Stimulated activated CD8-positive, alpha-beta memory T cell treated with anti-CD3 and anti-CD28 coated beads, Interleukin-12 subunit alpha, Interleukin-12 subunit beta, amount 100 ng/mL, for 1 hour (primary cell): ENCODE results near the gene NAV2.

Experiments
- DNase-seq: peaks from one replicate; pipeline ENCODE4 v3.0.0-alpha.2; 2020; ENCODE audit warnings: low read depth

Gene NAV2

DNA sequence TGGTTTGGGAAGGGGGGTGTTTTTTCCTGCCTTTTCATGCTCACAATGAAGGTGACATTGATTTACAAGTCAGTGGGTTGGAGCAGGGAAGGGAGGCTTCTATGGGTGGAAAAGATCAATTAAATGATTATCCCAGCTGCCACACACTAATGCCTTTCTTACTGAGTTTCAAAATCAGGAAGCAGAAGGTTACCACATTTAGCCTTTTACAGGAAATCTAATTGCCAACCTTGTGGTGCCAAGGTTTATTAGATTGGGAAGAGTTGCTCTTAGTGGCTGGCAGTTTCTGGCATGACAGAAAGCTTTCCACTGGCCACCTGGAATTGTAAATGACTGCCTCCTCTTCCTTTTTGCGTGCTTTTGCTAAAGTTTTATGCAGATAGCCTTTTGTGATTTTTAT, 98.7 kb downstream of the NAV2 start:
- DNase-seq, result no peak

DNA sequence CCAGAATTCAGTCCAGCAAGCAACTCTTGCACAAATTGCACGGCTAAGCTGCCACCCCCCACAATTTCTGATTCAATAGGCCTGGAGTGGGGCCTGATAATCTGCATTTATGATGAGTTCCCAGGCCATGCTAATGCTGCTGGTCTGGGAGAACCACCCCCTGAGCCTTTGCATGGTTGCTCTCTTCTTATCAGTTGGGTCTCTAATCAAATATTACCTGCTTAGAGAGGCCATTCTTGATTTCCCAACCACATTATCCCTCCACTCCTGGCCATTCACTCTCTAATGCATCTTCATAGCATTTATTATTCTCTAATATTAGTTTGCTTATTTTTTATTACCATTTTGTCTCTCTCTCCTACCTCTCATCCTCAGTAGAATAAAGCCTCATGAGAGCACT, 99.5 kb downstream of the NAV2 start:
- DNase-seq, result no peak

DNA sequence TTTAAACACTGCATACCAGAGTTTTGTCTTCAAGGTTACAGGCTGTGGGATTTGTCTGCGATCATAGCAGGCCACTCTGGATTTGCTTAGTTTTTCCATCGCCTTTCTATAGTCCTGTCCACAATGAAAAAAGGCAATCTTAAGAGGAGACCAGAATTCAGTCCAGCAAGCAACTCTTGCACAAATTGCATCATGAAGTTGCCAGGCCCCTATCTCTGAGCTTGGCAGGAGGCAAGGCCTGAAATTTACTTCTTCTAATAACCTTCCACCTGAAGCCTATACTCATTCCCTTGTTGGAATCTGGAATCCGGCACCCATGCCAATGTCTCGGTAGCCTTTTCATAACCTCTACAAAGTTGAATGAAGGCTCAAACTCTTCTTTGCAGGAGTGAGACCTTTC, 100.1 kb downstream of the NAV2 start:
- no peak for DNase-seq

DNA sequence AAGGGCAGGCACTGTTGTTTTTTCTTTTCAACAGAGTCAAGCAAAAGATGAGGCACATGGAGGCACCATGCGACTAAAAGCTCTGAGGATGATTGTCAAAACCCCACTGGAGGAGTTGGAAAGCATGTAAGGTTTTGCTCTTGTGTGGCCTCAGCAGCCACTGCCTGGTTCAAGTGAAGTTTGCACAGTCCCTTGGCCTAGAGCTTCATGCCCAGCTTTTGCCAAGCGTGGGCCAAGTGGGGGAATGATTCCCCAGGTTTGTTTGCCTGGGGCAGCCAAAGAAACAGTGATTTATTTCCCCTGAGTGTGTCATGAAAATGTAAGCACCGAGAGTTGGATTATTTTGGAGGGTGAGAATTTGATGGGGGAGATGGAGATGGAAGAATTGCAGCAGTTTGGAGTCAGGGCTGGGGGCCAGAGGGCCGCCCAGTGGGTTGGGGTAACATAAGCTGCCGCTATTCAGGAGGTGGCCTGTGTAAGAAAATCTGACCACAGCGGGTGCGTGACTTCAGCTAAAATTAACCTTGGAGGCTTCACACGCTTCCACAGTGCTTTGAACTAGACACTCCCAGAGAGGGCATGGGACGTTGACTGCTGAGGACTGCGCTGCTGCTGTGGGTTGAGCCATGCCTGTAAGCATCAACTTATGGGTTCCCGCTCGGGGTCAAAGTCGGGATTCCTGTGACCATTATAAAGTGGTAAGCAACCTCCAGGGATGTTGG, 100.7 kb downstream of the NAV2 start:
- DNase-seq, result no peak

DNA sequence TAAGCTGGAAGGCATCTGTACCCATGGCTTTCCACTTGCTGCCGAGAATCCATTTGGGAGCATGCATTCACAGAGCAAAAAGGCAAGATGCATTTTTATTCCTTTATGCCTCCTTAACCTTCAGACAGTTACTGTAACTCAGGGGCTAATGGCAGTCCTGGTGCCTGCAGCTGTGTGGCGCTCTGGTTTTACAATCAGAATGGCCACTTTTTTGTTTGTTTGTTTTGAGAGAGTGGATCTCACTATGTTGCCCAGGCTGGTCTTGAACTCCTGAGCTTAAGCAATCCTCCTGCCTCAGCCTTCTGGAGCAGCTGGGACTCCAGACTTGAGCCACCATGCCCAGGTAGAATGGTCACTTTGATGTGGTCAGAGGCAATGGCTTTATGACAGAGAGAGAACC, 101.8 kb downstream of the NAV2 start:
- no peak for DNase-seq

DNA sequence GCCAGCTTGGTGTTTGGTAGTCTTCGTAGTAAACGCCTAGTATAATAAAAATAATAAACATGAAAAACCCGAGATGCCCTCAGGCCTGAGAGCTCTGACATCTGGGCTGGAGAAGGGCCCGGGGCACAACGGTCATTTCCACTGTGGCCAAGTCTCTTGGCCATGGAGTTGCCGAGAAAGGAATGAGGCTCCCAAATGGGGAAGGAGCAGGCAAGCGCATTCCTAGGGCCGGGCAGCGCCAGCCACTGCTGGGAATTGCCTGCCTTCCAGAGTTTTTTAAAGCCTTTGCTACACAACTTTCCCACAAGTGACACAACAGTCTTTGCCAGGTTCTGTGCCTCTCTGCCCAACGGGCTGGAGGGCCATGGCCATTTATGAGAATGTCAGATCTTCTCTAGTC, 103.4 kb downstream of the NAV2 start:
- no peak for DNase-seq

DNA sequence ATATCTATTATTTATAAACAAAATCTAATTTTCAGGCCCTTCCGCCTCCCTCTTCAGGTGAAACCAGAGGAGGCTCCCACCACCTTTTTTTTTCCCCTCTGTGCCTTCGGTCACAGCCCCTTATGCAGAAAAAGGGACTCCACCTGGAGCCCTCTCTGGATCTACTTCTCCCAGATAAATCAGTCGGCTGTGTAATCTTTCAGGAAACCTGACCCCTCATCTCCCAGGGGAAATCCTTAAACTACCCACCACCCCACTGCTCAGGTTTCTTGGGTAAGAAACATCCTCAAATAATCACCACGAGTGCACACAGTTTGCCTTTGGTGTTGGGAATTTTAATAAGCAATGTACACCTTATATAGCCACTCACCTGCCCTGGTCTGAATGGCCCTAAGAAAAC, 104.2 kb downstream of the NAV2 start:
- DNase-seq, result no peak

DNA sequence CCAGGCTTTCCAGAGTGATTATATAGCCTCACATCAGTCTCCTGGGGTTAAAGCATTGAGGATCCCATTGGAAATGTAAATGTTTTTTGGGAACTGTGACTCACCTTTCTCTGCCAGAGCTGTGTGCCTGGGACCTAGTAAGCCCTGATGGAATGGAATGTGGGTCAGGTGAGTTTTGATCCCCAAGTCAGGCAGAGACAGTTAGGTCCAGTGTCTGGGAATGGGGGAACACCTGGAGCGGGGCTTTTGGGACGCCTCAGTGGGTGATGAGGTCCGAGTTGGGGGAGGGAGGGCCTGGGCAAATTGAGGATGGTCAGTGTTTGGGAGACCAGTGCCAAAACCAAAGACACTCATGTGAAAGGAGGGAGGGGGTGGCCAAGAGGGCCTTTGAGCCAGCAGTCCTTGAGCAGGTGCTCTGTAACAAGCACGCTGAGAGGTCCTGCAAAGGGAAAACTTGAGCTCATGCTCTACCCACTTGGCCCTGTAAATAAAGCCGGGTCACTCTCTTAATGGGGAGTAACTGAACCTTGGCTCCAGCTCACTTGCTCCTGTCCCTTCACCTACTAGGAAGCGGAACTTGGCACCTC, 104.7 kb downstream of the NAV2 start:
- no peak for DNase-seq

DNA sequence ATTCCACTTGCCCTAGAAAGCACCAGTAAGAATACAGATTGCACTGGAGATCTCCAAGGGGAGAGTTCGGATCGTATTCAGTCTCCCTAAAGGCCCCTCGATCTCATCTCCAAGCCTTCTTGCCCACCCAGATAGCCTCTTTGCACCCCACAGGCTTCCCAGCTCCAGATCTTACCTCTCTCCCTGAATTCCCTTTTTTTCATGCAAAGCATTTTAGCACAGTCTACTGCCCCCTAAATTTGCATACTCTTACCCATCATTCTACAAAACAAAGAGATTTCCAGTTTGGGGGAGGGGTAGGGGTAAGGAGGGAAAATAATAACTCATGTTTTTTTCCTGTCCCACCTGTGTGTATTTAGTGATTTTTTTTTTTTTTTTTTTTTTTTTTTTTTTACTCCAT, 105.2 kb downstream of the NAV2 start:
- DNase-seq, result no peak

DNA sequence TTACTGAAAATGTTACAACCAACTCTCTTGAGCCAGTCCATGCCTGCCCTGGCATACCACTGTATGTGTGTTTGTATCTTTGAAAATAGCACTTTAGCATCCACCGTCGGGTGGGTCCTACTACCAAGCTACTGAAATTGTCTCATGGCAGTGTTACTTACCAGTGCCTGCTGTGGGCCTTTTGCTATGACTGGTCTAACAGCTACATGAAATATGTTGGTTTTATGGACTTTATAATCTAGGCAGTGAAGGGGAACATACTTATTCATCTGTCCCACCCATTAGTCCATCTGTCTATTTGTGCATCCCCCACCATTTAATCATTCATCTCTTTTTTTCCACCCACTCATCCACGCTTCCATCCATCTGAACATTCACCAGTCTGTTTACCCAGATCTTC, 106.0 kb downstream of the NAV2 start:
- DNase-seq, result no peak

DNA sequence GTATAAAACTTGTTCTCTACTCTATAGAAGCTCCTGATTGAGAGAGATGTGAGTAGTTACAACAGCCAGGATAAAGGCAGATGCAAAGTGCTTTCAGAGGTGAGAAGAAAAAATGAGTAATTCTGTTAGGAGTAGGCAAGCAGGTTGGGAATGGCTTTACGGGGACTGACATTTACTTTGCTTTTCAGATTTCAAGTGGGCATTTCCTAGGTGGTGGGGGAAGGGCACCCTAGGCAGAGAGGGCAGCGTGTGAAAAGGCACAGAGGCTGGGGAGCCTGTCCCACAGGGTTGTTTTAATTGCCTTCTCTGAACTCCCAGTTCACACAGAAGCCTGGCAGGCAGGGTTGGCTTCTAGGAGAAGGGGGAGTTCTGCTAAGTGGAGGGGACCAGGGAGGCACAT, 106.5 kb downstream of the NAV2 start:
- DNase-seq, result no peak

DNA sequence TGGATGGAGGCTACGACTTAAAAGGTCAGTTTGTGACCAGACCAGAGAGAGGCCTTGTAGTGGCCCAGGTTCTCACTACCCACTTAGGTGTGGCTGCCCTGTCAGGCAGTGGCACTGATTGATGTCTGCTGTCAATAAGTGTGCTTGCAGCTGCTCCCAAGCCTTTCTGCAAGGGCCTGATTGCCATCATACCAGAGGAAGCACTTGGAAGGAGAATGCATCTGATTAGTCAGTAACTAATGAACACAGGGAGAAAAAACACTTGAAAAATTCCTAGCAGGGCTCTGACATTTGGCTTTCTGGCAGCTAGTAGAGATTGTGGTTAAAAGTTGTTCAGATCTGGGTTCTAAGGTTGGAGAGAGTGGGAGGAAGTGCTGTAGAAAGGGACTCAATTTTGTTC, 107.5 kb downstream of the NAV2 start:
- DNase-seq, result no peak

DNA sequence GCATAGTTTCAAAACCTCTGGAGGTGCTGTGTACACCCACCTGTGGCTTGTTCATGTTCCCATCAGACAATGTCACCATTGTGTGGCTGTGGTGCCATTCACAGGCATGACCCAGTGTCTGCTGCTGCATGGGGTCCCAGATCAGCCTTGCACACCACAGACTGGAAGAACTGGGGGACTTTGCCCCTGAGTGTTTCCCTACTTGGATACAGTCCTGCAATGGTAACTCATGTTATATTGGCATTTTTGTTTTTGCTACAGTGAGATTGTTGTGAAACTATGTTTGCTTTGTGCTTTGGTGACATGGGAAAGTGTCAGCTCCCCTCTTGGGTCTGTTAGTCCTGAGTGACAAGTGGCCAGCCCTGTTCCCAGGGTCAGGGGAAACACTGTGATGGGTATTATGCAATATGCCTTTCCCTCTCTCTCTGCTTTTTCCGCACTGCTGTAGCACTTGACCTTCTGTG, 108.8 kb downstream of the NAV2 start:
- no peak for DNase-seq

DNA sequence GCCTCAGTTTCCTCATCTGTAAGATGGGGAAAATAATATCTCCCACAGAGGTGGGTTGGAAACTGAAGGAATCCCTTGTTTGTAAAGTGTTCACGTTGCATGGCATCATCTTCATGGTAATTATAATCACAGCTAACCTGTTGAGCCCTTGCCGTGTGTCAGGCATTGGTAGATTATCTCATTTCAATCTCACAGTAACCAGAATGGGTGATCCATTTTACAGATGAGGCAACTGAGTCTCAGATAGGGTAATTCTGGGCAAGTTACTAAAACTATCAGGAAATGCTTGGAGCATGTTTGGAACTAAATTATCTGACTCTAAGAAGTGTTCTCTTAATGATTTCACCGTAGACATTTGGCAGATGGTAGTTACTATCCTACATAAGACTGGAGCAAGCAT, 109.4 kb downstream of the NAV2 start:
- no peak for DNase-seq

DNA sequence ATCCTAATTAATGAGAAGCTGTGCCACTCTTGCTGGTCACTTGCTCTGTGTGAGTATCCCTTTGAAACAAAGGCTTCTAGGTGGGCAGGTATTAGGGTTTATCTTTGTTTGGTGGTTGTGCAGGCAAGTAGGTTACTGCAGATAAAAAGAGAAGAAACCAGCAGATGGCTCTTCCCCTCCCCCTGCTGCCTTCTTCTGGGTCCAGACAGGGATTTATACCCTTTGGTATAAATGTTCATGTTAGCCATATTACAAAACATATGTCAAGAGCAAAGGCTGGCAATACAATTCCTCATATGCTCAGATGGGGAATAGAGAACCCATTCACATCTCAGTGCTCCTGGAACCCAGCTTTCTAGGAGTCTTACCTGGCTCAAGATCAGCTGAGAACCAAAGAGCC, 109.9 kb downstream of the NAV2 start:
- no peak for DNase-seq

DNA sequence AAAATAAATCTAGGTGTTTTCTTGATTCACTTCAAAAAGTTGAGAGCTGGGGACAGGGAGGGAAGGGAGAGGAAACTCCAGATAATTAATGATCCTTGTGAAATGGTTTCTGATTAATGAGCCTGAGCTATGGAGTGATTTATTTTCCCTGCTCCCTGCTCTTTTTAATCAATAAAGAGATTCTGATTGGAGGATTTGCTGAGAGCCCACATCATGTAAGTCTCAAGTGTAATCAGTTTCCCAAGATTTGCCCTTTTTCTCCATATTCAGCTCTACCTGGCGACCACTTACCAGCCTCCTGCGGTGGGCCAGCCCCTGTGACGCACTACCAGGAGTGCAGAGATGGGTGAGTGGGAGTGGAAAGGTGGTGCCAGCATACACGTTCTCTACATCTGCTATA, 114.0 kb downstream of the NAV2 start:
- DNase-seq, result no peak

DNA sequence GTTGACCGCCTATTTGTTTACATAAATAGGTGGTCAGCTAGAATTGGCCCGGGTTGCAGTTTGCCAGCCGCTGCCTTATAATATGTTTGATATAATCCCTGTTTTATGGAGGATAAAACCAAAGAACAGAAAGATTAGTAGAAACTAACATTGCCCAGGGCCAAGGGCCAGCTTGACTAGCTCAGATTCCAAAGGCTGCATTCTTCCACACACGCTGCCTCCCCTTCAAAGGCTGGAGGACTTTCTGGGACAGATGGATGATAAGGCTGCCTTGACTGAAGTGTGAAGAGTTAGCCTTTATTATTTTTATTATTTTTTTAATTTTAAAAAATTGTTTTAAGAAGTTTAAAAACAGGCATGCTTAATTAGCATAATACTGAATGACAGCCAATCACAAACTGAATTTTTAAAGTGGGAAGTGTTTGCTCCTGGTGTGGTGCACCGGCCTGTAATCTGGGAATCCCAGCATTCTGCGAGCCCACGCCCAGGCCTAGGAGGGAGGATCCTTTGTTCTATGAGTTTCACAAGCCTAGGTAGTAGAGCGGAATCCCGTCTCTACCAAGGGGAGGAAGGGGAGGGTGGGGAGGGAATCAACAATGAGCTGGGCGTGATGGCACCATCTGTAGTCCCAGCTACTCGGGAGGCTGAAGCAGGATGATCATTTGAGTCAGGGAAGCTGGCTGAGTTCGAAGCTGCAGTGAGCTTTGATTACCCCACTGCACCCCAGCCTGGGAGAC, 114.9 kb downstream of the NAV2 start:
- DNase-seq, result no peak

DNA sequence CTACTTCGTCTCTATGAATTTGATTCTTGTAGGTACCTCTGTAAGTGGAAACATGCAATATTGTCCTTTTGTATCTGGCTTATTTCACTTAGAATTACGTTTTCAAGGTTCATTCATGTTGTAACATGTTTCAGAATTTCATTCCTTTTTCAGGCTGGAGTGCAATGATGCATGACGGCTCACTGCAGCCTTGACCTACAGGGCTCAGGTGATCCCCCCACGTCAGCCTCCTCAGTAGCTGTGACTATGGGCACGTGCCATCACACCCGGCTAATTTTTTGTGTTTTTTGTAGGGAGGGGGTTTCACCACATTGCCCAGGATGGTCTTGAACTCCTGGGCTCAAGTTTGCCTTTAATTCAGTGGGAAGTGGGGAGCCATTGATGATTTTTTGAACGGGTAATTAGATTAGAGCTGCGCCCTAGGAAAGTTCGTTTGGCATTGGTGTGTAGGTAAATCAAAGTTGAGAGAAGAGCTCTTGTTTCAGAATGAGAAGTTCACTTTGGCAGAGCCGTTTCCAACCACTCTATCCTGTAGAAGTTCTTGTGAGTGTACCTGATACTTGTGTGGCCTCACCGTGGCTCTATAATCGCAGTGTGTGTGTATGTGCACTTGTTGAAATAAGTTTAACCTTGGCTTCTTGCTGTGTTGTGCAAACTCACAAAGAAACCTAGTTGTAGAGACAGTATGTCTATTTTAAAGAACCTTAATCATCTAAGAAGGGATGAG, 115.9 kb downstream of the NAV2 start:
- no peak for DNase-seq

DNA sequence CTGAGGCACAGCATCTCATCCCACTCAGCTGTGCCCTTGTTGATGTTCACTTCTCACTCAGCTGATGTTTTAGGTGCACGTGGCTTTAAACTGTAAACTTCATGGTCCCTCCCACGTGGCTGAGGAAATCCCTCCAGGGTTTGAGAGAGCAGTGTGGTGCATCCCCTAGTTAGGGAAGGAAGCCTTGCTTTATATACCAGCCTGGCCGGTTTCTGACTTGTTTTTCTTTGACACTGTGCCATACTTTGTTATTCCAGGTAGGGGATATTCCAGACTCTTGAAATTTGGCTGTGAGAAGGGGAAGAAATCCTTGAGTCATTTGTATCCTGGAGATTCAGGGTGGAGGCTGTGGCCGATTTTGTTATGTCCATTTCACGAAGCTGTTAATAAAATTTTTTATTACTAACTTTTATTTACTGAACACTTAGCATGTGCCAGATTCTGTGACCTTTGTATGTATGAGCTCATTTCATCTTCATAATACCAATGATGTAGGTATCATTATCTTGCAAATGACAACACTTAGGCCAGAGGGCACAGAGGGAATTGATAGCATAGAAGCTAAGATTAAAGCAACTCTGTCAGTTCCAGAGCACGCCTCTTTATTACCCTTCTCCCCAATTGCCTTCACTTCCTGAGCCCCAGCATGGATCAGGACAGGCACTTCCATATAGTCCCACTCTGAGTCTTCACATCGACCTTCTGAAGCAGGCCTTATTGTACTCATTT, 116.6 kb downstream of the NAV2 start:
- DNase-seq, result no peak

DNA sequence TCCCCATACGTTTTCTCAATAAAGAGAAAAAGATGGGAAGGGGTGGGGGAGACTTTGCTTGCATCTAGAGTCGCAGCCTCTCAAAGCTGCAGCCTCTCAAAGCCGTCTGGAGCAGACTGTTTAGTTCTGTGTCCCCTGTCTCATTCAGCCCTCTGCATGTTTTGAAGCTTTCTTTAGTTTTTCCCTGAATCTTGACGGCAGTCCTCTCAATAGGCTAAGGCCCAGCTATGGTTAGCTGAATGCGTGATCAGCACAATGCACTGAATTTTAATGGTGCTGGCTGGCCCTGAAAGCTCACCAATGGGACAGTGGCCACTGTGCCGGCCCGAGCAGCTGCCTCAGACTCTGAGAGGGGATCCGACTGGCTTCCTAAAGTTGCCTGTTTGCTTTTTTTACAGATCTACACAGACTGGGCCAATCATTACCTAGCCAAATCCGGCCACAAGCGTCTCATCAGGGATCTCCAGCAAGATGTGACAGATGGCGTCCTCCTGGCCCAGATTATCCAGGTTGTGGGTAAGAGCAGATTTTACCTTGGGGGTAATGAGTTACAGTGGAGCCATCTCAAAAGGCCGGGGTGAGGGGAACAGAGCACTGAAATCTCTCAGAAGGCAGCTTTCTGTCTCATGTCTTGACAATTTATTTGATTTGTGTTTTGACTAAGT, 119.6 kb downstream of the NAV2 start:
- DNase-seq, result no peak

DNA sequence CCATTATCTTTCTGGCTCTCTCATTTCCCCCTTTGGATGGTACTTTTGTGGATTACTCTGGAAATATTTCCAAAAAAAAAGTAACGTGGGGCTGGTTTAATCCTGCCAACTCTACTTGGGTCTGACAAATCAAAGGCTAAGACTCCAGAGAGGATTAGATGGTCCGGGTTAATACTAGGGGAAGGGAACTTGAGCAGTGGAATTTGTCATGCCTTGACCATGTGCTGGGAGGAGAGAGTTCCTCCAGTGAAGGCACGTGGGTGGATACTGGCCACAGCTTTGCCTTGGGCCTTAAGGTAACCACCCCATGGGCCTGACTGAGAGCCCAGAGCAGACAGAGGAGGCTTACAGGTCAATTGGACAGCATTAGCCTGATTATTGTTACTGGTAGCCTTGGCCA, 120.3 kb downstream of the NAV2 start:
- no peak for DNase-seq

DNA sequence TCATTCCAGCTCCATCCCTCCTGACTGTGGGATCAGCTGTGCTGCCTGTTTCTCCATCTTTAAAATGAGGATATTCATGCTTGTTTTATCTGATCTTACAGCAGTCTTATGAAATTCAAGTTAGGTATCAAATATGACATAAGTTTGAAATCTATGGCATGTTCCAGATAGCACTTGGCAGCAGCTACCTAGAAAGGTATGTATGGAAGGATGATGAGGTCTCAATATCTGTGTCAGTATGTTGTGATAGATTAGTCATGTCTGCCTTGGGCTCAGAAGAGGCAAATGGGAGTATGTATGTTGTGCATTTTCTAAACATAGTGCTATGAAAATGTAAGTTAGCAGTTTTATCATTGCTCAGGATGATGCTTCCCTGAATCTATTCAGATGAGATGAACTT, 122.1 kb downstream of the NAV2 start:
- no peak for DNase-seq
